Measurements from ENCODE around the gene SAMD8. TPM values are rescaled to one million over a fixed set of nuclear protein-coding genes. Genes with fewer than 3 reads are reported as not detected.

Gene SAMD8
- total RNA-seq, 1 experiment from 2014 or later = 23.6 TPM

DNA sequence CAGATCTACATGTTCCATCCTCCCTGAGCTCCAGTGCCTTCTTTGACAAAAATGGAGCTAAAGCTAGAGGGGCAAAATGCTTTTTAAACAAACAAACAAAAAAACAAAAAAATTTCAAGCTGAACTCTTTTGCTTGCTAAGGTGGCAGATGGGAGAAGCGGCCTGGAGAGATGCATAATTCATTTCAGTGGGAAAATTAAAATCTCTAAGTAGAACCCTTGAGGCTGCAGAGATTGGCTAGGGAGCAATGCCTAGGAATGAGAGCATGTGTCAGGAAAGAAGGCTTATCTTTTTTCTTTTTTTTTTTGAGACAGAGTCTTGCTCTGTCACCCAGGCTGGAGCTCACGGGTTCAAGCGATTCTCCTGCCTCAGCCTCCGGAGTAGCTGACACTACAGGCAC, 46.4 kb upstream of the SAMD8 start:
- TF ChIP-seq POLR2AphosphoS5 (IDR thresholded peaks at IDR 0.05; ENCODE audit: low read depth, low read length) (no peak), SP1 (IDR thresholded peaks at IDR 0.05; ENCODE audit: low read depth) (no peak), RAD21 (IDR thresholded peaks at IDR 0.05; ENCODE audit: low read depth) (no peak), ELF1 (IDR thresholded peaks at IDR 0.05; ENCODE audit: borderline replicate concordance, low read depth) (no peak), SIN3A (IDR thresholded peaks at IDR 0.05; ENCODE audit: low read depth) (no peak), EZH2 (IDR thresholded peaks at IDR 0.05) (no peak), ZNF274 (IDR thresholded peaks at IDR 0.05; ENCODE audit: low read depth, low read length) (no peak), YY1 (IDR thresholded peaks at IDR 0.05; ENCODE audit: extremely low read depth, insufficient replicate concordance, low read depth, low read length) (no peak), ZBTB33 (IDR thresholded peaks at IDR 0.05; ENCODE audit: extremely low read depth, insufficient replicate concordance, low read length) (no peak), EGR1 (IDR thresholded peaks at IDR 0.05; ENCODE audit: low read depth) (no peak), FOSL1 (IDR thresholded peaks at IDR 0.05; ENCODE audit: low read depth) (no peak), SRF (IDR thresholded peaks at IDR 0.05; ENCODE audit: low read depth) (no peak), CTCF (IDR thresholded peaks at IDR 0.05 in 2 of 3, conservative IDR thresholded peaks at IDR 0.05 in 1 of 3; ENCODE audit: borderline replicate concordance in 1 of 3, insufficient read depth in 1 of 3, low read depth in 2 of 3, low read length in 2 of 3) (no peak), TCF7L2 (IDR thresholded peaks at IDR 0.05; ENCODE audit: borderline replicate concordance, extremely low read depth, insufficient read depth, insufficient read length) (no peak), EZH2phosphoT487 (IDR thresholded peaks at IDR 0.05; ENCODE audit: borderline replicate concordance) (no peak)
- TF ChIP-seq, protein P1, sequence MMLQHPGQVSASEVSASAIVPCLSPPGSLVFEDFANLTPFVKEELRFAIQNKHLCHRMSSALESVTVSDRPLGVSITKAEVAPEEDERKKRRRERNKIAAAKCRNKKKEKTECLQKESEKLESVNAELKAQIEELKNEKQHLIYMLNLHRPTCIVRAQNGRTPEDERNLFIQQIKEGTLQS (IDR thresholded peaks at IDR 0.05) = no peak
- TF ChIP-seq, protein P2, sequence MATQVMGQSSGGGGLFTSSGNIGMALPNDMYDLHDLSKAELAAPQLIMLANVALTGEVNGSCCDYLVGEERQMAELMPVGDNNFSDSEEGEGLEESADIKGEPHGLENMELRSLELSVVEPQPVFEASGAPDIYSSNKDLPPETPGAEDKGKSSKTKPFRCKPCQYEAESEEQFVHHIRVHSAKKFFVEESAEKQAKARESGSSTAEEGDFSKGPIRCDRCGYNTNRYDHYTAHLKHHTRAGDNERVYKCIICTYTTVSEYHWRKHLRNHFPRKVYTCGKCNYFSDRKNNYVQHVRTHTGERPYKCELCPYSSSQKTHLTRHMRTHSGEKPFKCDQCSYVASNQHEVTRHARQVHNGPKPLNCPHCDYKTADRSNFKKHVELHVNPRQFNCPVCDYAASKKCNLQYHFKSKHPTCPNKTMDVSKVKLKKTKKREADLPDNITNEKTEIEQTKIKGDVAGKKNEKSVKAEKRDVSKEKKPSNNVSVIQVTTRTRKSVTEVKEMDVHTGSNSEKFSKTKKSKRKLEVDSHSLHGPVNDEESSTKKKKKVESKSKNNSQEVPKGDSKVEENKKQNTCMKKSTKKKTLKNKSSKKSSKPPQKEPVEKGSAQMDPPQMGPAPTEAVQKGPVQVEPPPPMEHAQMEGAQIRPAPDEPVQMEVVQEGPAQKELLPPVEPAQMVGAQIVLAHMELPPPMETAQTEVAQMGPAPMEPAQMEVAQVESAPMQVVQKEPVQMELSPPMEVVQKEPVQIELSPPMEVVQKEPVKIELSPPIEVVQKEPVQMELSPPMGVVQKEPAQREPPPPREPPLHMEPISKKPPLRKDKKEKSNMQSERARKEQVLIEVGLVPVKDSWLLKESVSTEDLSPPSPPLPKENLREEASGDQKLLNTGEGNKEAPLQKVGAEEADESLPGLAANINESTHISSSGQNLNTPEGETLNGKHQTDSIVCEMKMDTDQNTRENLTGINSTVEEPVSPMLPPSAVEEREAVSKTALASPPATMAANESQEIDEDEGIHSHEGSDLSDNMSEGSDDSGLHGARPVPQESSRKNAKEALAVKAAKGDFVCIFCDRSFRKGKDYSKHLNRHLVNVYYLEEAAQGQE (IDR thresholded peaks at IDR 0.05; ENCODE audit: low read depth) = no peak
- ATAC-seq (no peak), DNase-seq (ENCODE audit: low read depth, low spot score) (no peak)
- H3K9me3 ChIP-seq (ENCODE audit: control insufficient read depth in 1 of 2, insufficient read depth in 1 of 2, low read depth in 1 of 2, low read length in 2 of 2) = no peaks in the 10 kb centered on the region
- no peaks in the 10 kb centered on the region for H3K36me3 ChIP-seq (ENCODE audit: control insufficient read depth in 1 of 2, insufficient read depth in 2 of 2, low read length in 2 of 2)
- no peak overlapping the region for H3K9ac ChIP-seq (ENCODE audit: low read length)
- H3K27ac ChIP-seq (ENCODE audit: low read depth, low read length) = no peak overlapping the region
- no peaks in the 10 kb centered on the region for H3K9me2 ChIP-seq (ENCODE audit: insufficient read depth)
- H2AFZ ChIP-seq (ENCODE audit: low read depth, low read length, poor library complexity, severe bottlenecking) = no peak overlapping the region
- no peak overlapping the region for H3K4me3 ChIP-seq (replicated peaks in 1 of 2; ENCODE audit: low read depth in 1 of 2, low read length in 2 of 2)
- no peaks in the 10 kb centered on the region for H3K4me1 ChIP-seq (ENCODE audit: control insufficient read depth in 1 of 2, insufficient read depth in 2 of 2, low read length in 2 of 2)
- intact Hi-C loops (cut with micrococcal nuclease) = no loop called here
- no peaks in the 10 kb centered on the region for H3K27me3 ChIP-seq (ENCODE audit: insufficient read depth, low read length)
- H3K79me2 ChIP-seq (ENCODE audit: insufficient read depth, low read length) = no peaks in the 10 kb centered on the region
- ChIA-PET CTCF (no interaction called here), POLR2A (no interaction called here), RAD21 (ENCODE audit: low non-redundant PET in 1 of 2, low total read pairs in 2 of 2, uncharacterized antibody in 2 of 2, unreplicated experiment in 2 of 2) (no interaction called here)
- H3K4me2 ChIP-seq (ENCODE audit: low read length) = no peak overlapping the region
- no TSS peak for BruUV-seq (replicated peaks)
- no peaks in the 10 kb centered on the region for H4K20me1 ChIP-seq (ENCODE audit: insufficient read depth)

Data from HCT116 (cell line).